Right cardiac atrium (tissue), 5 donors: ENCODE measurements around the gene IER3. TPM values are rescaled to one million over a fixed set of nuclear protein-coding genes. Genes with fewer than 3 reads are reported as not detected.

Experiments used
- polyA plus RNA-seq: library from polyadenylated mRNA; stranded (reverse); fragments of 200-250 nt; gene quantifications from one replicate; pipeline ENCODE4 v1.2.3, GENCODE V29; 2013
- total RNA-seq, 4 donors: library from RNA; stranded (reverse); fragmentation: NEBNext Ultra II Directional; extraction: Animal tissue kit (Norgen Biotek cat#: 25700); gene quantifications; one replicate each; pipeline ENCODE4 v1.2.1, GENCODE V29; 2021
- donor health status: healthy with polysubstance abuse.
- donor health status: DM: no; HTN: yes; CAD: no.
- donor health status: DM: no; HTN: no; CAD: no.
- donor health status: DM: no; HTN: yes; CAD: no; lungs with severe emphysema.
- donor health status: DM: yes; HTN: yes; CAD: no.

IER3 gene
- total and polyA plus RNA-seq, 5 donors: 22.4 to 63.6 (median 43.4) TPM

Other genes starting within 250 kb of the IER3 start
- gene GNL1, start 188.1 kb downstream of the IER3 start, total RNA-seq: 10 to 100 TPM; 22.7 to 33.7 (median 24.8) TPM
- 24.2 TPM for gene GNL1, start 188.1 kb downstream of the IER3 start, polyA plus RNA-seq
- gene PRR3, start 187.3 kb downstream of the IER3 start, total RNA-seq: 1 to 10 TPM; 4.4 to 5.7 (median 4.9) TPM
- 4.2 TPM for gene PRR3, start 187.3 kb downstream of the IER3 start, polyA plus RNA-seq
- gene ABCF1, start 173.1 kb downstream of the IER3 start, total RNA-seq: 10 to 100 TPM; 36.7 to 40.7 (median 39.2) TPM
- 26.8 TPM for gene ABCF1, start 173.1 kb downstream of the IER3 start, polyA plus RNA-seq
- 10 to 100 TPM; 36.5 to 46.6 (median 43.4) TPM for gene PPP1R10, start 127.3 kb downstream of the IER3 start, total RNA-seq
- 16.0 TPM for gene PPP1R10, start 127.3 kb downstream of the IER3 start, polyA plus RNA-seq
- gene MRPS18B, start 126.7 kb downstream of the IER3 start, total RNA-seq: 10 to 100 TPM; 60.2 to 77.5 (median 72.0) TPM
- gene MRPS18B, start 126.7 kb downstream of the IER3 start, polyA plus RNA-seq: 97.6 TPM
- 1 to 10 TPM; 2.6 to 3.5 (median 3.2) TPM for gene ATAT1, start 117.7 kb downstream of the IER3 start, total RNA-seq
- 2.8 TPM for gene ATAT1, start 117.7 kb downstream of the IER3 start, polyA plus RNA-seq
- 10 to 100 TPM; 37.9 to 53.0 (median 45.5) TPM for gene C6orf136, start 97.4 kb downstream of the IER3 start, total RNA-seq
- gene C6orf136, start 97.4 kb downstream of the IER3 start, polyA plus RNA-seq: 46.3 TPM
- 10 to 100 TPM; 18.2 to 23.4 (median 20.4) TPM for gene DHX16, start 71.5 kb downstream of the IER3 start, total RNA-seq
- gene DHX16, start 71.5 kb downstream of the IER3 start, polyA plus RNA-seq: 17.0 TPM
- gene PPP1R18, start 57.9 kb downstream of the IER3 start, total RNA-seq: 10 to 100 TPM; 21.8 to 33.9 (median 23.5) TPM
- gene PPP1R18, start 57.9 kb downstream of the IER3 start, polyA plus RNA-seq: 23.1 TPM
- 1 to 10 TPM; 2.5 to 5.8 (median 5.0) TPM for gene NRM, start 53.6 kb downstream of the IER3 start, total RNA-seq
- gene NRM, start 53.6 kb downstream of the IER3 start, polyA plus RNA-seq: 5.3 TPM
- gene MDC1, start 27.3 kb downstream of the IER3 start, total RNA-seq: 10 to 100 TPM; 20.7 to 26.6 (median 24.2) TPM
- gene MDC1, start 27.3 kb downstream of the IER3 start, polyA plus RNA-seq: 11.1 TPM
- 100 to 1,000 TPM; 130 to 250 (median 200) TPM for gene TUBB, start 24.2 kb downstream of the IER3 start, total RNA-seq
- 170 TPM for gene TUBB, start 24.2 kb downstream of the IER3 start, polyA plus RNA-seq
- gene FLOT1, start 1.9 kb downstream of the IER3 start, total RNA-seq: 100 to 1,000 TPM; 180 to 208 (median 199) TPM
- 264 TPM for gene FLOT1, start 1.9 kb downstream of the IER3 start, polyA plus RNA-seq
- gene DDR1, start 140.0 kb upstream of the IER3 start, total RNA-seq: 100 to 1,000 TPM in 2 of 4 donors, 10 to 100 TPM in 2; 96.2 to 120 (median 100) TPM
- gene DDR1, start 140.0 kb upstream of the IER3 start, polyA plus RNA-seq: 46.9 TPM
- gene GTF2H4, start 163.7 kb upstream of the IER3 start, total RNA-seq: 10 to 100 TPM; 13.6 to 29.7 (median 18.2) TPM
- 10.6 TPM for gene GTF2H4, start 163.7 kb upstream of the IER3 start, polyA plus RNA-seq
- gene VARS2, start 169.7 kb upstream of the IER3 start, total RNA-seq: 10 to 100 TPM; 14.8 to 20.8 (median 16.9) TPM
- gene VARS2, start 169.7 kb upstream of the IER3 start, polyA plus RNA-seq: 14.2 TPM
- gene SFTA2, start 187.6 kb upstream of the IER3 start, total RNA-seq: under 1 TPM in 1 of 4 donors, not detected in 3; 0.45 TPM
- not detected for gene SFTA2, start 187.6 kb upstream of the IER3 start, polyA plus RNA-seq
- gene MUCL3, start 196.4 kb upstream of the IER3 start, total RNA-seq: not detected
- not detected for gene MUCL3, start 196.4 kb upstream of the IER3 start, polyA plus RNA-seq
- gene MUC21, start 239.2 kb upstream of the IER3 start, total RNA-seq: not detected
- gene MUC21, start 239.2 kb upstream of the IER3 start, polyA plus RNA-seq: 0.07 TPM